Rectal smooth muscle tissue (tissue), 1 donor: ENCODE measurements around the gene ENTHD1.

Experiments
- H3K27ac ChIP-seq: one replicate; pipeline ENCODE4 v1.7.0; 2013; ENCODE audit warnings: low read depth, low read length, inconsistent platforms
- H3K27me3 ChIP-seq: one replicate; pipeline ENCODE4 v1.7.0; 2013; ENCODE audit warnings: low read length; ENCODE audit not compliant: control insufficient read depth, insufficient read depth
- H3K36me3 ChIP-seq: one replicate; pipeline ENCODE4 v1.7.0; 2013; ENCODE audit warnings: low read length; ENCODE audit not compliant: control insufficient read depth, insufficient read depth
- H3K4me1 ChIP-seq: one replicate; pipeline ENCODE4 v1.7.0; 2013; ENCODE audit warnings: low read length; ENCODE audit not compliant: control insufficient read depth, insufficient read depth
- H3K4me3 ChIP-seq: one replicate; pipeline ENCODE4 v1.7.0; 2013; ENCODE audit warnings: low read length
- H3K9ac ChIP-seq: one replicate; pipeline ENCODE4 v1.7.0; 2013; ENCODE audit warnings: low read length

Gene ENTHD1

DNA sequence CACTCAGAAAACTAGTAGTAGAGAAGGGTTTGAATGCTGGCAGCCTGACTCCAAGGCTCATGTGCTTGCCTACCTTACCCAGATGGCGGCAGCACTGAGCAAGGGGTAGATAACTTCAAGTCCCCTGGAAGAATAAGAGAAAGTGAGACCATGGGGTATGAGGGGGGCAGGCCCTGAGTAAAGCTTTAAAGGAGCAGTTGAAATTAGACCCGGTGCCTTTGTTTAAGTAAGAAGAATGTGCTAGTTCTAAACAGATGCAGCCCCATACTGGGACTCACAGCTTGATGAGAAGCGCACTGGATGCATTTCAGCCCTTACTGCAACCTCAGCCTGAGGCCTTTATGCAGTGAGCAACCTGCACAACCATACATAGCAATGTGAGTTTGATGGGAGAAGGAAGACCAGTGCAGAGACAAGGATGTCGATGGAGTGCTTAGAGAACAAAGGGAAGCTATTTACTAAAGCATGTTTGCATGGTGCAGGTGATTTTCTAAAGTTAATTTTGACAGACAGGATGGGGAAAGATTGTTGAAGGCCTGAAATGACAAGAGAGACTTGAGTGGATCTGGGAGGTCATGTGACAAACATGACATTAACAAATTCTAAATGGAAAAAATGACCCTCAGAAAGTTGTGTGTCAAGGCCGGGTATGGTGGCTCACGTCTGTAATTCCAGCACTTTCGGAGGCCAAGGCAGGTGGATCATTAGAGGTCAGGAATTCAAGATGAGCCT is 39.5 kb upstream of the ENTHD1 start:
- no peaks in the 10 kb centered on the region for H3K4me1 ChIP-seq
- no peaks in the 10 kb centered on the region for H3K27me3 ChIP-seq
- H3K27ac ChIP-seq, result no peak overlapping the region
- H3K36me3 ChIP-seq, result no peaks in the 10 kb centered on the region
- no peak overlapping the region for H3K4me3 ChIP-seq
- no peak overlapping the region for H3K9ac ChIP-seq

DNA sequence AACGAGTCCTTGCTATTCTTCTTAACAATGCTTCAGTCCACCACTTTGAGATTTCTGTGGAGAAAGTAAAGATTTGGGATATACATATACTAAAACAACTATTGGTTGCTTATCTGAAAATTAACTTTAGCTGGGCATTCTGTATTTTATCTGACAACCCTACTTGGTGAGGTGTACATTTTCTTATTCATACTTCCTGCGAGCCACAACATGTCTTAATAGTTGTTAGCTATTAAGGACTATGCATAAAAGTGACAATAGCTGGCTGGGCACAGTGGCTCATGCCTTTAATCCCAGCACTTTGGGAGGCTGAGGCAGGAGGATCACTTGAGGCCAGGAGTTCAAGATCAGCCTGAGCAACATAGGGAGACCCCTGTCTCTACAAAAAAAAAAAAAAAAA is 38.6 kb upstream of the ENTHD1 start:
- Histone ChIP-seq H3K4me1 (no peaks in the 10 kb centered on the region), H3K36me3 (no peaks in the 10 kb centered on the region), H3K27me3 (no peaks in the 10 kb centered on the region), H3K9ac (no peak overlapping the region), H3K27ac (no peak overlapping the region), H3K4me3 (no peak overlapping the region)

DNA sequence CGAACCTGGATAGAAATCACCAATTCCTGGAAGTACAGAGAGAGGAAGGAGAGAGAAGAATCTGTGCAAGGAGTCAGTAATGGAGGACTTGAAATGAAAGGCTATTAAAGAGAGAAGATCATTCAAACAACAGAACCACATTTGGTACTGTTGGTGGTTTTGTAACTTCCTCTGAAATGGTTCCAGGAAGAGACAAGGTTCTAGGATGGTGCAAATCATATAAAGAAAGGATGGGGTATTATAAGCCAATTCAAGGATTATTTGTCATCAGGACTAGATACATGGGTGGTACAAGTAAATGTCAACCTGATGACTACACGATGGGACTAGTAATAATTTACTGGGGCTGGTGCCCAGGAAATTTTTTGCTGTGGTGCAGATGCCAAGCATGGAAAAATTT is 37.7 kb upstream of the ENTHD1 start:
- Histone ChIP-seq H3K9ac (no peak overlapping the region), H3K4me1 (no peaks in the 10 kb centered on the region), H3K27ac (no peak overlapping the region), H3K4me3 (no peak overlapping the region), H3K36me3 (no peaks in the 10 kb centered on the region), H3K27me3 (no peaks in the 10 kb centered on the region)

DNA sequence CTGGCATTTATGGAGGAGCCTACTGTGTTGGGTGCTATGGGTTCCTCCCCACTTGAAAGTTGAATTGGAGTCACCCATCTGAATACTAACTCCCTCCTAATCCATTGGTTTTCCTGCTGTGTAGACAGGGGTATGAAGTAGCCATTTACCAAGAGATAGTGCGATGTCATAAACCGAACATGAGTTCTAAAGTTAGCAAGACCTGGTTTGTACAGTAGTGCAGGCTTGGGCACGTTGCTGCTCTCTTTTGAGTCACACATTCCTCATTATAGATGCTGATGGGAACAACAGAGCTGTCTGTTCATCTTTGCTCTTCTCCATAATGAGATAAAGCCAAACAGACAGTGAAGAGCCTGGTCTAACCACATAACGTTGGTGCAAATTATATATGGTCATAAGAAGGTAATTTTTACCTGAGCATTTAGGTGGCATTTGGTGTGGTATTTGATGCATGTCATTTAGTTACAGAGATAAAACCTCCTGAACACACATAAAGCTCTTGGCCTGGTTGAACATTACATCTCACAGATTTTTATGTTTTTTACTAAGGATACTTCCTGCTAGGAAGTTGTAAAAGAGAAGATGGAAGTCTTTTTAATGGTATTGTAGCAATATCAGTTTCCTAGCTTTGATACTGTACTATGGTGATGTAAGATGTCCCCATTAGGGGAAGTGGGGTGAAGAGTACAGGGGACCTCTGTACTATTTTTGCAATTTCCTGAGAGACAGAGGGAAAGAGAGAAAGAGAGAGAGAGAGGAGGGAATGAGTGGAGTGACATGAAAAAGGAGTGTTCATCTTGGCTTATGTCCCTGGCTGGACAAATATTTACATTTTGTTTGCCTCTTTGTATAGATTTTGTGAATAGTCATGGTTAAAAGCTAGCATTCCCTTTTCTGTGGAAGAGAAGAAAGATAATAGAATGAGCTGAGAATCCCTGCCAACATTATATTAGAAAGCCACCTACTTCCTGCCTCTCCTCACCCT is 35.3 kb upstream of the ENTHD1 start:
- Histone ChIP-seq H3K36me3 (no peaks in the 10 kb centered on the region), H3K9ac (no peak overlapping the region), H3K27ac (no peak overlapping the region), H3K4me1 (no peaks in the 10 kb centered on the region), H3K27me3 (no peaks in the 10 kb centered on the region), H3K4me3 (no peak overlapping the region)

GRCh38 chr22:39927544-39927943 is 34.0 kb upstream of the ENTHD1 start:
- Histone ChIP-seq H3K4me3 (no peak overlapping the region), H3K4me1 (no peaks in the 10 kb centered on the region), H3K9ac (no peak overlapping the region), H3K27me3 (no peaks in the 10 kb centered on the region), H3K27ac (no peak overlapping the region), H3K36me3 (no peaks in the 10 kb centered on the region)

- H3K9ac ChIP-seq, result no peak overlapping the region
- H3K4me1 ChIP-seq, result no peaks in the 10 kb centered on the region
- peak overlapping the region; percentile 24 for H3K4me3 ChIP-seq
- no peaks in the 10 kb centered on the region for H3K36me3 ChIP-seq
- no peak overlapping the region for H3K27ac ChIP-seq
- H3K27me3 ChIP-seq, result no peaks in the 10 kb centered on the region
Measured at GRCh38 chr22:39926753-39927152, 33.2 kb upstream of the ENTHD1 start.

- H3K27ac ChIP-seq, result no peak overlapping the region
- no peaks in the 10 kb centered on the region for H3K4me1 ChIP-seq
- no peaks in the 10 kb centered on the region for H3K36me3 ChIP-seq
- H3K4me3 ChIP-seq, result no peak overlapping the region
- no peaks in the 10 kb centered on the region for H3K27me3 ChIP-seq
- no peak overlapping the region for H3K9ac ChIP-seq
Measured at GRCh38 chr22:39925909-39926679, 32.5 kb upstream of the ENTHD1 start.

- no peak overlapping the region for H3K9ac ChIP-seq
- no peaks in the 10 kb centered on the region for H3K4me1 ChIP-seq
- no peak overlapping the region for H3K4me3 ChIP-seq
- no peak overlapping the region for H3K27ac ChIP-seq
- no peaks in the 10 kb centered on the region for H3K27me3 ChIP-seq
- no peaks in the 10 kb centered on the region for H3K36me3 ChIP-seq
Measured at GRCh38 chr22:39925273-39925672, 31.7 kb upstream of the ENTHD1 start.

GRCh38 chr22:39924286-39924685 is 30.7 kb upstream of the ENTHD1 start:
- H3K27ac ChIP-seq, result no peak overlapping the region

GRCh38 chr22:39923696-39924095 is 30.1 kb upstream of the ENTHD1 start:
- Histone ChIP-seq H3K27me3 (no peaks in the 10 kb centered on the region), H3K9ac (no peak overlapping the region), H3K4me1 (no peaks in the 10 kb centered on the region), H3K4me3 (no peak overlapping the region), H3K36me3 (no peaks in the 10 kb centered on the region), H3K27ac (no peak overlapping the region)

More at GRCh38 chr22:39924286-39924685, 30.7 kb upstream of the ENTHD1 start:
- no peaks in the 10 kb centered on the region for H3K27me3 ChIP-seq
- H3K36me3 ChIP-seq, result no peaks in the 10 kb centered on the region
- H3K4me3 ChIP-seq, result no peak overlapping the region
- H3K9ac ChIP-seq, result no peak overlapping the region
- no peaks in the 10 kb centered on the region for H3K4me1 ChIP-seq

- Histone ChIP-seq H3K4me1 (no peaks in the 10 kb centered on the region), H3K9ac (no peak overlapping the region), H3K27me3 (no peaks in the 10 kb centered on the region), H3K36me3 (no peaks in the 10 kb centered on the region), H3K4me3 (no peak overlapping the region), H3K27ac (no peak overlapping the region)
Measured at GRCh38 chr22:39920134-39920743, 26.7 kb upstream of the ENTHD1 start.
